CD4-positive, alpha-beta T cell treated with Interferon alpha-2 for 1 hour (primary cell): ENCODE measurements around the gene RNF145.
"Not testable (repeated sequence)": the region's sequence is repeated elsewhere in the genome, so short reads cannot be mapped to it uniquely, and the experiment has no call there.

Experiments
- DNase-seq, 2 donors: peaks; one replicate each; pipeline ENCODE4 v3.0.0-alpha.2; 2020 to 2022

The RNF145 gene, protein sequence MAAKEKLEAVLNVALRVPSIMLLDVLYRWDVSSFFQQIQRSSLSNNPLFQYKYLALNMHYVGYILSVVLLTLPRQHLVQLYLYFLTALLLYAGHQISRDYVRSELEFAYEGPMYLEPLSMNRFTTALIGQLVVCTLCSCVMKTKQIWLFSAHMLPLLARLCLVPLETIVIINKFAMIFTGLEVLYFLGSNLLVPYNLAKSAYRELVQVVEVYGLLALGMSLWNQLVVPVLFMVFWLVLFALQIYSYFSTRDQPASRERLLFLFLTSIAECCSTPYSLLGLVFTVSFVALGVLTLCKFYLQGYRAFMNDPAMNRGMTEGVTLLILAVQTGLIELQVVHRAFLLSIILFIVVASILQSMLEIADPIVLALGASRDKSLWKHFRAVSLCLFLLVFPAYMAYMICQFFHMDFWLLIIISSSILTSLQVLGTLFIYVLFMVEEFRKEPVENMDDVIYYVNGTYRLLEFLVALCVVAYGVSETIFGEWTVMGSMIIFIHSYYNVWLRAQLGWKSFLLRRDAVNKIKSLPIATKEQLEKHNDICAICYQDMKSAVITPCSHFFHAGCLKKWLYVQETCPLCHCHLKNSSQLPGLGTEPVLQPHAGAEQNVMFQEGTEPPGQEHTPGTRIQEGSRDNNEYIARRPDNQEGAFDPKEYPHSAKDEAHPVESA

DNA sequence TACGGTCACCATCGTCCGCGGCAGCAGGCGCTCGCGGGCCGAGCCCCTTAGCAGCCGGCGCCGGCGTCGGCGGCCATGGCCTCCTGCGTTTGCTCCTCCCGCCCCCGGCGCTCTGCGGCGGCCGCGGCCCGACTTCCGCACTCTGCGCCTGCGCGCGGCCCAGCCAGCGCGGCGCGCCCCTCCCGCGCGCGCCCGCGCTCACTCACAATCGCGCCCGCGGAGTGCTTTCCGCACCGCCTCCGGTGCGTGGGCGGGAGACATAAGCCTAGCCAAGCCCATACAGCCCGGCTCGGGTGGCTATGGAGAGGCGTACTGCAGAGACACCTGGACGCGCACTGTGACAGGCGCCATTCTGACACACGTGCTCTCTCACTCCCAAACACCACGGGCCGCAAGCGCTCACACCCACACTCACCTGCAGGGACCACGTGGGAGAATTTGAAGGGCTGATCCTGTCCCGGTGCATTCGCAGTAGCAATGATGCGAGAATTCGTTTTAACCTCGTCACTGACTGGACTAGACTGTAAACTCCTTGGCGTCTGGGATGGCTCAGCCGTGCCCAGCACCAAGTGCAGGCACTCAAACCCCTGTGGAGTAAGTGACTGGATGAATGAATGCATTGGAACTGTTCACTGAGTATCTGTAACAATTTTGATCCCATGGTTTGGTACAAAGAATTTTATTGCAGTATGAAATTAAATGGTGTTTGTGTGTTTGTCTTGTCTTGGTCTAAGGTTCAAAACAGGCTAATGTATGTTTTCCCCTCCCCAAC lies at the start of gene RNF145:
Gene RNF145 (minus strand): TSS at position 116 of the 772 bp plus-strand sequence. CDS start 5,936 bp downstream, outside the sequence.
- DNase-seq, result peak; percentile 93 to 95

DNA sequence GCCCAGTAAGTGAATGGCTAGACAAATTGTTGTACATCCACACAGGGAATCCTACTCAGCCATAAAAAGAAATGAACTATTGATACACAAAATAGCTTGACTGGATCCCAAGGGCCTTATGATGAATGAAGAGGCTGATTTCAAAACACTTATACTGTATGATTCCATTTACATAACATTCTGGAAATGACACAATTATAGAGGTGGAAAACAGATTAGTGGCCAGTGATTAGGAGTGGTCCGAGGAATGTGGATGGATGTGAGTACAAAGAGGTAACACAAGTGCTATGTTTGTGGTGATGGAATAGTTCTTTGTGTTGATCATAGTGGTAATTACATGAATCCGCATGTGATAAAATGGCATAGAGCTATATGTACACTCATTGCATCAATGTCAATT lies 49.0 kb upstream of the RNF145 start:
- DNase-seq, result no peak

DNA sequence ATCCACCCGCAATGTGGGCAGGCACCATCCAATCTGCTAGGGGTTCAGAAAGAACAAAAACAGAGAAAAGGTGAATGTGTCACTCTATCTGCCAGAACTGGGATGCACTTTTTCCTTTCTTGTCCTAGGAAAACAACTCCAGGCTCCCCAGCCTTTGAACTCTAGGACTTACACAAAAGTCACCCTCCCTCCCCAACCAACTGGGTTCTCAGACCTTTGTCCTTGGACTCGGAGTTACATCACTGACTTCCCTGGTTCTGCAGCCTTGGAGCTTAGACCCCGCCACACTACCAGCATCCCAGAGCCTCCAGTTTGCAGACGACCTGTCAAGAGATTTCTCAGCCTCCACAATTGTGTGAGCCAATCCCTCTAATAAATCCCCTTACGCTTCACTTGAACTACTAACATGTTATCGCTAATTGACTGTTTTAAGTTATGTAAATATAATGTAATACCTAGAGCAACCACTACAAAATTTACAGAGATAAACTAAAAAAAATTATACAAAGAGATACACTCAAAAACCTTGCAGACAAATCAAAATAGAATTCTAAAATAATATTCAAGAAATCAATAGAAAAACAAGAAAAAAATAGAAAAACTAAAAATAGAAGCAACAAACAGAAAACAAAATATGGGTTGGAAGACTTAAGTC lies 48.4 kb upstream of the RNF145 start:
- no peak for DNase-seq

DNA sequence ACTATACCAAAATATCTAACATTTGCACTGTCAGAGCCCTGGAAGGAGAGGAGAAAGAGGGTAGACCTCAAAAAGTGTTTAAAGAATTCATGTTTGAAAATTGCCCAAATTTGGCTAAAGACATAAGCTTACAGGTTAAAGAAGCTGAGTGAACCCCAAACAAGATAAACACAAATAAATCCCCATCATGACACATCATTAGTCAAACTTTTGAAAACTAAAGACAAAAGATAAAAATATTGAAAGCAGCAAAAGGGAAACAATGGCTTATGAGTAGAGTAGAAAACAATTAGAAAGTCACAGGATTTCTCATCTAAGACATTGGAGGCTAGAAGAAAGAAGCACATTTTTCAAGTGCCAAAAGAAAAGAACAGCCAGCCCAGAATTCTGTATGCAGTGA lies 47.7 kb upstream of the RNF145 start:
- DNase-seq, result no peak

DNA sequence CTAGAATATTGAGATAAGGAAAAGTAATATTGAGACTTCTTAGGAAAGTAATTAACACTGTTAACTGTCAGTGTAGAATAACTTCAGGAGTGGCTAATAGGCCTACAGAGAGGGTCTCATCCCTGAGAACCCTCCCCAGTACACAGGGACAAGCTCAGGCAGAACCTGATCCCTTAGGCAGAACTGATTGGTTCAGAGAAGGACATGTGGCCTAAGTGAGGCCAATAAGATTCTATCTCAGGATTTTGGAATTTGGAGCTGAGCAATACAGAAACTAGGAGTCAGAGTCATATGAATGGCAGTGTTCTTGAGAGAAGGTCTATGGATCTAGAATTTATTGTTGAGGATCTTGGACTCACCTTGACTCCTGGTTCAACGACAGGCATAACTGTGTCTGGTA lies 42.8 kb upstream of the RNF145 start:
- no peak for DNase-seq

DNA sequence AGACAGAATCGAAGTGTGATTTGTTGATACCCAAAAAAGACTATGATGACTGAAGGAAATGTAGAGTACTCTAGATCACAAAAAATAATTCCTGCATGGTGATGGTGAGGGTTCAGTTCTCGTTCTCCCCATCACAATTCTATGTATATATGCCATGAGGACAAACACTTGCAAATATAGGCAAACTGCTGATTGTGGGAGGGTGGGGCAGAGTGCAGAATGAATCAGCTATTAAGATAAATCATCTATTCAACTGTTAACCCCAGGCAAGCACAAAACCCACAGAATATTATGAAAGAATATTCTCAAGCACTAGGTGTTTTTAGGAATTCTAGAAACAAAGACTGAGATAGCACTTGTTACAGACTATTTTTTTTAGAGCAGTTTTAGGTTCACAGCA lies 39.8 kb upstream of the RNF145 start:
- DNase-seq, result no peak

DNA sequence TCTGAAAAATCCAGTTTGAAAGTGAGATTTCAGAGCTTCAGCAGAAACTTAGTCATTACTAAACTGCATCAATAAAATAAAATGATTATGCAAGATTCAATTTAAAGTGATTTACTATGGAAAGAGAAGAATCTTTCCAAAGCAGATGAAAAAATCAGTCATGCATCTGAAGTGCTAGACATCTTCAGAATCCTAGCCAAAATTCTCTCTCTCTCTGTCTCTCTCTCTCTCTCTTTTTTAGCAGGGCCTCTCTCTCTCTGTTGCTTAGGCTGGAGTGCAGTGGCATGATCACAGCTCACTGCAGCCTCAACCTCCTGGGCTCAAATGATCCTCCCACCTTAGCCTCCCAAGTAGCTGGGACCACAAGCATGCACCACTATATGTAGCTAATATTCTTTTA lies 35.5 kb upstream of the RNF145 start:
- DNase-seq, result no peak

DNA sequence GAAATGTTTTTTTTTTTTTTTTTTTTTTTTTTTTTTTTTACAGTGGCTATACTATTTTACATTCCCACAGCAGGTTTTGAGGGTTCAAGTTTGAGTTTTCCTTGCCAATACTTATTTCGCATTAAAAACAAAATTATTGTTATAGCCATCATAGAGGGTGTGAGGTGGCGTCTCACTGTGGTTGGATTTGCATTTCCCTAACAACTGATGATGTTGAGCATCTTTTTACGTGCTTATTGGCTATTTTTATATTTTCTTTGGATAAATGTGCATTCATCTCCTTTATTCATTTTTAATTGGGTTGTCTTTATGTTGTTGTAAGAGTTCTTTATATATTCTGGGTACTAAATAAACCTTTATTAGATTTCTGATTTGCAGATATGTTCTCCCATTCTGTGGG lies 34.8 kb upstream of the RNF145 start:
- no peak for DNase-seq

DNA sequence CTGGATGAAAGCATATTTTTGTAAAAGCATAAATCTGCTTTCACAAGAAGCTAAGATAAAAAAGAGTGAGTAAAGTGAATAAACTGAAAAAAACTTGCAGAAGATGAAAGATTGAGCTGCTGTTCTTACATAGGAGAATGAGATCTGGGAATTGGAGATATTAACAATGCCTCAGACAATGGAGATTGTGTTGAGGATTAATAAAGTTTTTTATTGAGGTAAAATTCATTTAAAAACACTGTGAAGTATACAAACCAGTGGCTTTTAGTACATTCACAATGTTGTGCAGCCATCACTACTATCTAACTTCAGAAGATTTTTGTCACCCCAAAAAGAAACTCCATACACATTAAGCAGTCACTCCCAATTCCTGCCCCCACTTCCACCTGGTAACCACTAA lies 34.0 kb upstream of the RNF145 start:
- no peak for DNase-seq

DNA sequence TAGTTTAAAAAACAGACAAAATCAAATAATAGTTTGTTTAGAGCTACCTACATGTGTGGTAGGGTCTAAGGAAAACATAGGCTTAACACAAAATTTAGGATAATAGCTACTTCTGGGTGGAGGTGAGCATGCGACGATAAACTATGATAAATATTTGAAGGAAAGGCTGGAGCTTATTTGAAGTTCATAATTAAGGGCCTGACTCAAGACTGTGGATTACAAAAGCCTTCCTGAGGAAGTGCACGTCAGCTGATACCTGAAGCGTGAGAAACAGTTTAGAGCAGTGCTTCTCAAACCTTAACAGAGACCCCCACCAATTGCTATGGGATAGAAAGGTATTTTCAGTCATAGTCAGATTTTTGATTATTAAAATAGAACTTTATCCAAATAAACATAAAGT lies 33.3 kb upstream of the RNF145 start:
- DNase-seq, result no peak

DNA sequence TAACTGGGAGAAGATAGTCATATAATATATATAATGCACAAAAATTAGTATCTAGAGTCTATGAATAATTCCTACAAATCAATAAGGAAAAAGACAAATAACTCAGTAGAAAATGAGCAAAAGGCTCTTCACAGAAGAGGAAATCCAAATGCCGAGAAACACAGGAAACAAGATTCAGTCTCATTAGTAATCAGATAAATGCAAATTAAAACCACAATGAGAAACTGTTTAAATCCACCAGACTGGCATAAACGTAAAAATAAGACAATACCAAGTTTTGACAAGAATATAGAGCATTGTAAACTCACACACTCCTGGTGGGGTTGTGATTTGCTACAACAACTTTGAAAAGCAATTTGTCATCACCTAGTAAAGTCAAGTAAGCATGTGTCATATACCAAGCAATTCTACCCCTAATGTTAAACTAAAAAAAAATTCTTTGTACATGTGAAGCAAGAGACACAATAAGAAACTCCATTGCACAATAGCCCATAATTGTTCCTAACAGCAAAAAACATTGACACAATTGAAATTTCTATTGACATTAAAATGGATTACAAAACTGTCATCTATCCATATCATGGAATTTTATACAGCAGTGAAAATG lies 32.7 kb upstream of the RNF145 start:
- peak in 1 of 2 donors; percentile 4 for DNase-seq

DNA sequence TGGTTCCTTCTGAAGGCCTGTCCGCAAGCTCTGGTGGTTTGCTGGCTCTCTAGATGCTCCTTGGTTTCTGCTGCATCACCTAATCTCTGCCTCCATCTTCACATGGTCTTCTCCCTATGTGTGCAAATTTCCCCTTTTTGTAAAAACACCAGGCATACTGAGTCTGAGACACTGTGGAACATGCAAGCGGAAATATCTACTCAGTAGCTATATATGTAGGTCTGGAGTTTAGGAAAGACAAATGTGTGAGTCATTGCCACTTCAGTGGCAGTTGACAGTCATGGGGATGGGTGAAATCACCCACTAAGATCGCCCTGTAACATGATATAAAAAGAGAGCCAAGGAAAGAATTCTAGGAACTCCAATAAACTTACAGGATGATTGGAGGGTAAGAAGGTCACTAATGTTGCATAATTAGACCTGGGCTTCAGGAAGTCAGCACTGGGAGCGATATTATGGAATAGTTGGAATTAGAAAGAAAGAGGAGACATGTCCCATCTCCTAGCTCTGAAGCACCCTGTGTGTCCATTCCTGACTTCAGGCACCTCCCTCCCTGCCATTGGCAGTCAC lies 31.0 kb upstream of the RNF145 start:
- no peak for DNase-seq

DNA sequence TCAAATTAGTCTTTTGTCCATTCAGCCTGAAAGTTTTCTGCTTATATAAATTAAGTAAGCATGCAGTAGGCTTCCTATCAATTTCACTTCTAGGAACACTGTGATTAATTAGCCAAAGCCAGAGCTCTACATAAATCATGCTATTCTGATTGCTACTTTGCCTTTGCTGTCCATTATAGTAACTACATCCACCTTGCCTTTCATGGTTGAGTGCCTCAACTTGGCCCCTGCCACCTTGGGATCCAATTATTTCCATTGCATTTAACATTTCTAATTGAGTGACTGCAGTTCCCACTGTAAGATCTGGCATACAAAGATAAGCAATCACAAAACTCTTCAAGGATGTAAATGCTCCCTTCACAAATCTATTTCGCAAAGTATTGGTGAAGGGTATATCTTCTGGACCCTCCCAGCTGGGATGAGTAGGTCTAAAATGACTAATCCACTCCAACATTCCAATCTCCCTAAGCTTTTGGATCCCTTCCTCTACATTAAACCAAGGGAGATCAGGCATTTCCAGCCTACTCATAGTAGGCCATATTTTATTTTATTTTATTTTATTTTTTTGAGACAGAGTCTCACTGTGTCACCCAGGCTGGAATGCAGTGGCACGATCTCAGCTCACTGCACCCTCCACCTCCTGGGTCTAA lies 26.6 kb upstream of the RNF145 start:
- not testable (repeated sequence) for DNase-seq

DNA sequence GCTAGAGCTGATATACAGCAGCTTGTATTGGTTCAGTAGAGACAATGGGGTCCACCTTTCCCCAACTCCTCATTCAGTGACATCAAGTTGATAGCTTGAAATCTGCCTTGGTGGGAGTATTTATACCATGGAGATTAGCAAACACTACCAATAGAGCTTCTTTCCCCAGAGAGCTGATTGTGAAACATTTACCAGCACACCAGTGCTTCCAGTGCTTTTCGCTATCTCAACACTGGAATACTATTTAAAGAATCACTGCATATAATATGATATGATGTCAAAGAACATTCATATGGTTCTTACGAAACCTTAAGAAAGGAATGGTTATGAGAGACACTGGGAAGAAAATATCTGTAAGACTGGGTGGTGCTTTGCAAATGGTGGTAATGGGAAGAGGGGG lies 21.8 kb upstream of the RNF145 start:
- no peak for DNase-seq

DNA sequence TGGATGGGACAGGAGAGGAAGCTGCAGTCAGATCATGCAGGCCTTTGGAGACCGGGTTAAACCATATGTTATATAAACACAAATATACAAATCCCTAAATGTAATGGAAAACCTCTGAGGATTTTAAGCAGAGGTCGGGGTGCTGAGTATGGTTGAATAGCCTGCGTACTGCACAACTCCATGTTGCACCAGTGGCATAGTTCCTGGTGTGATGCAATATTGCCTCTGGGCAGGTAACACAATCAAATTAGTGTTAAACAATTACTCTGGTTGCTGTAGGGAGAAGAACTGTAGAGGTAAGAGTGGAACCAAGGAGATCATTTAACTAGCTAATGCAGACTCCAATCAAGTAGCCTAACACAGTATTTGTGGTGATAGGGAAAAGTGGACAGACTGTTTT lies 21.3 kb upstream of the RNF145 start:
- DNase-seq, result no peak

DNA sequence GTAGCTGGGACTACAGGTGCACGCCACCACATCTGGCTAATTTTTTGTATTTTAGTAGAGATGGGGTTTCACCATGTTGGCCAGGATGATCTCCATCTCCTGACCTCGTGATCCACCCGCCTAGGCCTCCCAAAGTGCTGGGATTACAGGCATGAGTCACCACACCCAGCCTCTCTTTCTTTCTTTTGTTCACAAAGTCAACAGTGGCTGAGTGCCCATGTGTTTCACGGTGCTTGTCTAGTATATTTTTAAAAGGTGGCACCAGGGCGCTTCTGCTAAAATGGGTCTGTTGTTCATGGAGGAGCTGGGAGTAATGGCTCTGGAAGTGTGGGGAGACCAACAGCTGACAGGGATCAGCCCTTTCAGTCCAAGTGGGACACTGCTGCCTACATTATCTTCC lies 18.7 kb upstream of the RNF145 start:
- not testable (repeated sequence) for DNase-seq

DNA sequence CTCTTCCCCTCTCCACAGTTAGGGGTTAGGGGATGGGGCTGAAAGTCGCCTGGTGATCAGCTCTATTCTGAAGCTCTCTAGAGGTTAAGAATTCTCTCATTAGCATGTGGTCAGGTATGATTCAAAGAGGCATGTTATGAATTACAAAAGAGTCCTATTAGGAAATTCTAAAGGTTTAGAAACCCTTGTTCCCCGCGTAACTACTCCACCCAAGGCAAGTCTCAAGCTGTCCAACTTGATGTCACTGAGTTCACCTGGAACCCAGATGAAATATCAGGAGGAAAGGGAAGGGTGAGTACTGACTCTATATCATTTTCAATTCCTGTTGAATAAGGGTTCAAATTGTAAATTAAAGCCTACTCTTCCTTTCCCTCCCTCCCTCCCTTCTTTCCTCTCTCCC lies 18.1 kb upstream of the RNF145 start:
- DNase-seq, result no peak

DNA sequence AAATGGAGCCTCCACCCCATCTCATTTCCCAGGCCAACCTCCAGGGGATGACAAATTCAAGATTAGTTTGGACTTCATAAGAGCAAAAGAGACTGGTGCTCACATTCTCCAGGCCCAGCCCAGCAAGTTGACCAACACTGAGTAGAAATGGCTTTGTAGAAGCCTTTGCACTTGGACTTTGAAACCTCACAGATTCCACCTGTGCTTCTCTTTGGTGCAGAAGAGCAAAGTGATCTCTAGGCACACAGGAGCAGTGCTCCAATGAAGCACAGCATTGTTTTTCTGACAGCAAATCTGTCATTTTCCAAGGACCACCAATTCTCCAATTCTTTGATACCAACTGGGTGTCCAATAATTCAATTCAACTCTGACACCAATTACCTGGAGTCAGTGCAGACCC lies 17.1 kb upstream of the RNF145 start:
- DNase-seq, result no peak

DNA sequence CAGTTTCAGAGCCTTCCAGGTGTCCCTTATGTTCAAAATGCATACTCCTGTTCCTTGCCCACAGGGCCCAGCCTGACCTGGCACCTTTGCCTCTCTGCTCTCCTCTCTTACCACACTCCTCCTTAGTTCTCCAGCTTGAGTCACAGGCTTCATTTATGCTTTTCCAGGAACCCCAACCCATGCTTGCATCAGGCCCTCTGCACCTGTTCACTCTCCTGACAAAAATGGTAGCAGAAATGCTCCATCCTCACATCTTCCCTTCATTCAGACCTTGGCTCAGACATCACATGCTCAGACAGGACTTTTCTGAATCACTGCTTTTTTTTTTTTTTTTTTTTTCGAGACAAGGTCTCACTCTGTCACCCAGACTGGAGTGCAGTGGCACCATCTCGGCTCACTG lies 15.1 kb upstream of the RNF145 start:
- DNase-seq, result no peak

DNA sequence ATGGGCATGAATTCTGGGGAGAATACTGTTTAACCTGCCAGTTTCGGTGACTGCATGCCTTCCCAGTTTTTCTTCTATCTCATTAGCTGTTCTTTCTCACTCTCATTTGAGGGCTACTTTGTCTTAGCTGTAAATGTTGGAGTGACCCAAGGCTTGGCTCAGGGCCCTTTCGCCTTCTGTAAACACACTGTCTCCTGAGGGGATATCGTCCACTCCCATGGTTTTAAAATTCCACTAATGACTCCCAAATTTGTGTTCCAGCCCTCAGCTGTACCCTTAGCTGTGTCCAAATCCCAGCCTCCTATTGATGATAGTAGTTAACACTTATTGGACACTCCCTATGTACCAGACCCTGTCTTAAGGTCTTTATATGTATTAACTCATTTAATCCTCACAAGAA lies 14.1 kb upstream of the RNF145 start:
- DNase-seq, result no peak

DNA sequence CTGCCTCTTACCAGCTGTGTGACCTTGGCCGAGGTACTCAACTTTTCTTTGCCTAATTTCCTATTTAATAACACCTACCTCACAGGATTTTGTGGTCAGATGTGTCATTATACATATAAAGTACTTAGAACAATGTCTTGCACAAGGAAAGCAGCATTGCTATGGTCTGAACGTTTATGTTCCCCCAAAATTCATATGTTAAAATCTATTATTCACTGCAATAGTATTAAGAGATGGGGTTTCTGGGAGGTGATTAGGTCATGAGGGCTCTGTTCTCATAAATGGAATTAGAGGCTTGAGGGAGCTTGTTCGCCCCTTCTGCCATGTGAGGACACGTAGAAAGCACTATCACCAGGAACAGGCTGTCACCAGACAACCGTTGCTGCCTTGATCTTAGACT lies 10.9 kb upstream of the RNF145 start:
- no peak for DNase-seq

DNA sequence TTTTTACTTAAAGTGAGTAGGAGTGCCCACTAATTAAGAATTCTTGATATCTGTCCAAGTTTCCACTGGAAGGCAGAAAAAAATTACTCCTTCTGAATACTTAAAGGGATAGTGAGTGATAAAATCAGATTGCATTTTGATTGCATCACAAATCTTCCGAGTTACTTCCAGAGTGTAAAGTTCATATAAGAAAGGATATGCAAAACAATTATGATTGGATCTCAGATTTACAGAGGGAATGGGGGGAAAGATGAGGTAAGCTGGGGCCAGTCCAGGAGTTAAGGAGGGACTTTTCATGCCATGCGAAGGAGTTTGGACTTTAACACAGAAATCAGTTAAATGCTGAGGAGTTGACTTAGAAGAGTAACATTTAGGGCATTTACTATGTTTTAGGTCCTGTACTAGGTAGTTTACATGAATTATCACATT lies 9.3 kb upstream of the RNF145 start:
- DNase-seq, result no peak
